ENCODE measurements around the gene SMTN. TPM values are rescaled to one million over a fixed set of nuclear protein-coding genes. Genes with fewer than 3 reads are reported as not detected.

The SMTN gene
- total RNA-seq, 1 experiment from 2014 or later = 80.2 TPM

- ChIA-PET CTCF (interaction anchor here (0.7 to 2.0 kb wide), 2 partner anchors 9 to 231 kb away, joined by 3 to 7 read pairs; no protein-coding TSS in a partner anchor), POLR2A (interaction anchor here (1.3 to 1.9 kb wide), 3 partner anchors 9 to 17 kb away, joined by 5 to 9 read pairs (median 6); no protein-coding TSS in a partner anchor)
- TF ChIP-seq CTCF (IDR thresholded peaks at IDR 0.05; ENCODE audit: unreplicated experiment) = no peak
- Mint-ChIP-seq H3K4me3 (ENCODE audit: unreplicated experiment) (no peak overlapping the region), H3K27ac (ENCODE audit: low read depth, unreplicated experiment) (no peak overlapping the region), H3K4me1 (ENCODE audit: insufficient read depth, unreplicated experiment) (no peaks in the 10 kb centered on the region), H3K9me3 (ENCODE audit: unreplicated experiment) (no peaks in the 10 kb centered on the region), H3K27me3 (ENCODE audit: insufficient read depth, unreplicated experiment) (no peaks in the 10 kb centered on the region), H3K36me3 (ENCODE audit: insufficient read depth, unreplicated experiment) (no peaks in the 10 kb centered on the region)
- intact Hi-C loops (cut with micrococcal nuclease) = no loop called here
- BruUV-seq (replicated peaks) = no TSS peak
- DNase-seq (ENCODE audit: unreplicated experiment) = no peak
Measured at GRCh38 chr22:31045900-31046538, 35.1 kb upstream of the SMTN start.

GRCh38 chr22:31046539-31047226 is 34.4 kb upstream of the SMTN start:
- no peaks in the 10 kb centered on the region for H3K4me1 Mint-ChIP-seq (ENCODE audit: insufficient read depth, unreplicated experiment)
- POLR2A ChIA-PET = interaction anchor here (1.3 to 1.9 kb wide), 3 partner anchors 9 to 16 kb away, joined by 5 to 9 read pairs (median 6); no protein-coding TSS in a partner anchor
- CTCF ChIA-PET = interaction anchor here (0.7 to 2.0 kb wide), 2 partner anchors 10 to 231 kb away, joined by 3 to 7 read pairs; no protein-coding TSS in a partner anchor
- no peaks in the 10 kb centered on the region for H3K9me3 Mint-ChIP-seq (ENCODE audit: unreplicated experiment)
- BruUV-seq (replicated peaks) = no TSS peak
- intact Hi-C loops (cut with micrococcal nuclease) = no loop called here
- no peaks in the 10 kb centered on the region for H3K36me3 Mint-ChIP-seq (ENCODE audit: insufficient read depth, unreplicated experiment)
- H3K4me3 Mint-ChIP-seq (ENCODE audit: unreplicated experiment) = no peak overlapping the region
- no peak for TF ChIP-seq CTCF (IDR thresholded peaks at IDR 0.05; ENCODE audit: unreplicated experiment)
- H3K27me3 Mint-ChIP-seq (ENCODE audit: insufficient read depth, unreplicated experiment) = no peaks in the 10 kb centered on the region
- no peak for DNase-seq (ENCODE audit: unreplicated experiment)
- no peak overlapping the region for H3K27ac Mint-ChIP-seq (ENCODE audit: low read depth, unreplicated experiment)

- POLR2A ChIA-PET = no interaction called here
- Mint-ChIP-seq H3K4me3 (ENCODE audit: unreplicated experiment) (no peak overlapping the region), H3K9me3 (ENCODE audit: unreplicated experiment) (no peaks in the 10 kb centered on the region), H3K27ac (ENCODE audit: low read depth, unreplicated experiment) (no peak overlapping the region), H3K4me1 (ENCODE audit: insufficient read depth, unreplicated experiment) (no peaks in the 10 kb centered on the region), H3K27me3 (ENCODE audit: insufficient read depth, unreplicated experiment) (no peaks in the 10 kb centered on the region), H3K36me3 (ENCODE audit: insufficient read depth, unreplicated experiment) (no peaks in the 10 kb centered on the region)
- intact Hi-C loops (cut with micrococcal nuclease) = no loop called here
- DNase-seq (ENCODE audit: unreplicated experiment) = no peak
- no peak for TF ChIP-seq CTCF (IDR thresholded peaks at IDR 0.05; ENCODE audit: unreplicated experiment)
- no TSS peak for BruUV-seq (replicated peaks)
- CTCF ChIA-PET = interaction anchor here (0.6 kb wide), 1 partner anchor 294 kb away, joined by 3 read pairs; no protein-coding TSS in a partner anchor
Measured at GRCh38 chr22:31048570-31048969, 32.5 kb upstream of the SMTN start.

GRCh38 chr22:31049815-31050420 is 31.2 kb upstream of the SMTN start:
- no peak overlapping the region for H3K4me3 Mint-ChIP-seq (ENCODE audit: unreplicated experiment)
- TF ChIP-seq CTCF (IDR thresholded peaks at IDR 0.05; ENCODE audit: unreplicated experiment) = no peak
- H3K27me3 Mint-ChIP-seq (ENCODE audit: insufficient read depth, unreplicated experiment) = no peaks in the 10 kb centered on the region
- CTCF ChIA-PET = no interaction called here
- BruUV-seq (replicated peaks) = no TSS peak
- POLR2A ChIA-PET = no interaction called here
- H3K4me1 Mint-ChIP-seq (ENCODE audit: insufficient read depth, unreplicated experiment) = peaks cover 1% of the 10 kb centered on the region
- H3K9me3 Mint-ChIP-seq (ENCODE audit: unreplicated experiment) = no peaks in the 10 kb centered on the region
- H3K36me3 Mint-ChIP-seq (ENCODE audit: insufficient read depth, unreplicated experiment) = no peaks in the 10 kb centered on the region
- no peak for DNase-seq (ENCODE audit: unreplicated experiment)
- intact Hi-C loops (cut with micrococcal nuclease) = no loop called here
- H3K27ac Mint-ChIP-seq (ENCODE audit: low read depth, unreplicated experiment) = no peak overlapping the region

Measured in MCF 10A (cell line).